Heart left ventricle (tissue), 13 donors: ENCODE data around the gene CNTNAP5.

Source experiments
- CTCF ChIP-seq, 12 donors: fragments of 200-600 bp; sonication (generic) in 4 of 12; IDR thresholded peaks; one replicate each; pipeline versions ENCODE4 v1.5.0 to v1.8.0; 2018 to 2022; ENCODE audit warnings: antibody characterized with exemption in 12 of 12, mild to moderate bottlenecking in 5 of 12
- POLR2A ChIP-seq, 2 donors: fragments of 450-650 bp; IDR thresholded peaks; one replicate each; pipeline ENCODE4 v1.6.1; 2017; ENCODE audit warnings: antibody characterized with exemption in 2 of 2, mild to moderate bottlenecking in 2 of 2, moderate library complexity in 2 of 2
- donor health status: ischemic (EF 13 %, LVEDD 7.1; RV severe dilation, severe dysfunction).
- donor health status: DM: no; HTN: yes; CAD: no.
- donor health status: DM: no; HTN: no; CAD: no.
- donor health status: ischemic (EF 25% LVEDD 6.9; RV normal size, moderate dysfunction).
- donor health status: ischemic (EF 25% LVEDD 5.7; RV mildly dilated, moderate dysfunction).
- donor health status: ischemic (EF 35%, LVEDD 5.7; RV mildly dilated, moderate dysfunction).
- donor health status: nonischemic (EF 11% LVEDD 7.7; RV severe dilation, severe dysfunction).
- donor health status: DM: yes; HTN: yes; CAD: no.
- donor health status: PGD.
- donor health status: ischemic (EF 29% LVEDD 5.4; RV normal size, mild dysfunction).
- donor health status: nonischemic (EF 23%, LVEDD 6.1; RV moderate dilation, normal function).

- TF ChIP-seq CTCF (IDR thresholded peaks at IDR 0.05): no peak
- TF ChIP-seq POLR2A (IDR thresholded peaks at IDR 0.05): no peak
These were observed 510.7 kb downstream of the CNTNAP5 start for GRCh38 chr2:124535816-124536215.
